ENCODE data around the gene IL2RA. TPM values are rescaled to one million over a fixed set of nuclear protein-coding genes. Genes with fewer than 3 reads are reported as not detected.
"Not testable (repeated sequence)": the region's sequence is repeated elsewhere in the genome, so short reads cannot be mapped to it uniquely, and the experiment has no call there.

The IL2RA gene
- total RNA-seq, 1 experiment from 2014 or later, result not detected

DNA sequence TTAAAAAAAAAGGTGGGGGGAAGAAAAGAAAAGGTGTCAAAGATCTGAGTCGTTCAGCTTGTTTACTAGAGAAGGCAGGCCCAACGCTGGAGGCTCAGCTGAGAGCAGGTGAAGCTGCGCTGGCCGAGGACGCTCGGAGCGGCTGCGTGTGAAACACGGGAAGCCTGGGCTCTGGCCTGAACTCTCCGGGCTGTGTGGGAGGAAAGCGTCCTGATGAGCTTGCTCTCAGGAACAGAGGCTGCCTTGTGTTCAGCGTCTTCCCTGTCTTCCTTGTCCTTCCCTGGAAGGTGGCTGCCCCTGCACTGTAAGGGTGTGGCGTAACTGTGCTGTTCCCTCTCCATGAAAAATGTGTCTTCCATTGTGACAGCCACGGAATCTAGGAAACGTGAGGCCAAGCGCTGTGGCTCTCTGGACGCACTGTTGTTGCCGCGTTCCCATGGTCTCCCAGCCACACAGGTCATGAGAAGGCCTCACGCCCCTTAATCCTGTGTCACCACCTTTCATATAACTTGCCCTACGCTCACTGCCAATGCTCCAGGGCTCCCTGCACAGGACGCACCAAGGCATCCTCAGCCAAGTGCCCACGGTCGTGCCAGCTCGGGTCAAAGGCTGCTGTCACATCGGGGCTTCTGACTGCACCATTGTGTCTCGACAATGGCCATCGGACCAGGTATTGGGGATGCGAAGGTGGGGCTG is 100.6 kb downstream of the IL2RA start:
- Histone ChIP-seq H3T11ph (ENCODE audit: low read length) (no peak overlapping the region), H2BK12ac (ENCODE audit: insufficient read length, low read depth, low read length) (no peak overlapping the region), H4K8ac (replicated peaks; ENCODE audit: insufficient read length, low read depth, low read length) (no peak overlapping the region), H3K9me3 (ENCODE audit: control insufficient read depth, low read depth, low read length) (no peaks in the 10 kb centered on the region), H3K14ac (ENCODE audit: insufficient read depth, low read length) (no peak overlapping the region), H4K5ac (ENCODE audit: insufficient read length, low read depth, low read length) (no peak overlapping the region), H3K4me1 (ENCODE audit: insufficient read depth, low read length) (no peaks in the 10 kb centered on the region; the same call in 1 of the 2 replicates), H2BK5ac (ENCODE audit: insufficient read length, low read length) (no peak overlapping the region), H3K27ac (ENCODE audit: insufficient read length, low read depth, low read length) (no peak overlapping the region), H3K23me2 (ENCODE audit: insufficient read length, low read depth, low read length, poor library complexity, severe bottlenecking) (no peaks in the 10 kb centered on the region), H3K79me2 (ENCODE audit: insufficient read depth, low read length) (no peaks in the 10 kb centered on the region), H3K4me2 (ENCODE audit: insufficient read depth, insufficient read length, low read length) (no peak overlapping the region), H3K18ac (ENCODE audit: insufficient read length, low read depth, low read length) (no peak overlapping the region), H3K27me3 (ENCODE audit: insufficient read depth, low read length) (no peaks in the 10 kb centered on the region), H2AK5ac (ENCODE audit: insufficient read length, low read length) (no peak overlapping the region), H2BK120ac (ENCODE audit: low read depth, low read length, poor library complexity, severe bottlenecking) (no peak overlapping the region), H3K4ac (ENCODE audit: low read depth, low read length) (no peak overlapping the region), H4K91ac (ENCODE audit: insufficient read length, low read depth, low read length) (no peak overlapping the region), H3K9ac (ENCODE audit: extremely low read depth, insufficient read length, low read length) (no peak overlapping the region), H3K23ac (ENCODE audit: insufficient read length, low read depth, low read length) (no peak overlapping the region), H2BK20ac (ENCODE audit: low read depth, low read length, poor library complexity, severe bottlenecking) (no peak overlapping the region), H3K56ac (ENCODE audit: insufficient read length, low read depth, low read length) (no peak overlapping the region), H3K79me1 (ENCODE audit: insufficient read depth, low read depth, low read length, poor library complexity, severe bottlenecking) (no peaks in the 10 kb centered on the region), H4K20me1 (ENCODE audit: control insufficient read depth, insufficient read depth, insufficient read length) (no peaks in the 10 kb centered on the region), H2BK15ac (ENCODE audit: low read depth, low read length) (no peak overlapping the region), H2AFZ (ENCODE audit: low read length) (no peak overlapping the region)
- H3K9me3 Mint-ChIP-seq, result no peaks in the 10 kb centered on the region
- peak overlapping the region in 1 of 3 experiments; percentile 70; a peak in 1 of 7 replicates for H3K27ac Mint-ChIP-seq
- no peaks in the 10 kb centered on the region for H3K36me3 Mint-ChIP-seq (ENCODE audit: insufficient read depth in 1 of 3, low read depth in 3 of 3)
- WGBS (ENCODE audit: extremely low coverage, insufficient read length, low lambda C conversion rate), result no CpG with 5 or more reads among the region's 29 CpGs
- H3K27me3 Mint-ChIP-seq (ENCODE audit: low read depth), result no peaks in the 10 kb centered on the region; the same call in 1 of the 2 replicates
- TF ChIP-seq CTCF (conservative IDR thresholded peaks at IDR 0.05), result no peak
- H3K4me3 Mint-ChIP-seq, result no peak overlapping the region
- peak; percentile 19 for DNase-seq
- peaks cover 3 to 5% of the 10 kb centered on the region in 2 experiments; a peak in 2 of 4 replicates for H3K4me1 Mint-ChIP-seq

GRCh38 chr10:5960973-5961275 is 101.2 kb downstream of the IL2RA start:
- H3T11ph ChIP-seq (ENCODE audit: low read length); H2BK5ac ChIP-seq (ENCODE audit: insufficient read length, low read length); H3K9me3 ChIP-seq (ENCODE audit: control insufficient read depth, low read depth, low read length); H2BK120ac ChIP-seq (ENCODE audit: low read depth, low read length, poor library complexity, severe bottlenecking); H2AFZ ChIP-seq (ENCODE audit: low read length); H4K91ac ChIP-seq (ENCODE audit: insufficient read length, low read depth, low read length); H3K27me3 Mint-ChIP-seq (ENCODE audit: low read depth); H3K4me1 Mint-ChIP-seq; H3K9ac ChIP-seq (ENCODE audit: extremely low read depth, insufficient read length, low read length); H3K27ac ChIP-seq (ENCODE audit: insufficient read length, low read depth, low read length); H2AK5ac ChIP-seq (ENCODE audit: insufficient read length, low read length); H3K4me3 Mint-ChIP-seq; H2BK20ac ChIP-seq (ENCODE audit: low read depth, low read length, poor library complexity, severe bottlenecking); H3K79me1 ChIP-seq (ENCODE audit: insufficient read depth, low read depth, low read length, poor library complexity, severe bottlenecking); H3K14ac ChIP-seq (ENCODE audit: insufficient read depth, low read length); DNase-seq; H3K56ac ChIP-seq (ENCODE audit: insufficient read length, low read depth, low read length); H3K4me2 ChIP-seq (ENCODE audit: insufficient read depth, insufficient read length, low read length); H3K18ac ChIP-seq (ENCODE audit: insufficient read length, low read depth, low read length); H4K8ac ChIP-seq (replicated peaks; ENCODE audit: insufficient read length, low read depth, low read length); H4K5ac ChIP-seq (ENCODE audit: insufficient read length, low read depth, low read length); H3K9me3 Mint-ChIP-seq; H4K20me1 ChIP-seq (ENCODE audit: control insufficient read depth, insufficient read depth, insufficient read length); H3K79me2 ChIP-seq (ENCODE audit: insufficient read depth, low read length); H3K4ac ChIP-seq (ENCODE audit: low read depth, low read length); H3K27me3 ChIP-seq (ENCODE audit: insufficient read depth, low read length); H3K36me3 Mint-ChIP-seq (ENCODE audit: insufficient read depth in 1 of 3, low read depth in 3 of 3); H3K4me1 ChIP-seq (ENCODE audit: insufficient read depth, low read length); H2BK12ac ChIP-seq (ENCODE audit: insufficient read length, low read depth, low read length); H2BK15ac ChIP-seq (ENCODE audit: low read depth, low read length); H3K27ac Mint-ChIP-seq; H3K23ac ChIP-seq (ENCODE audit: insufficient read length, low read depth, low read length); H3K23me2 ChIP-seq (ENCODE audit: insufficient read length, low read depth, low read length, poor library complexity, severe bottlenecking): not testable (repeated sequence)
- no CpG with 5 or more reads among the region's 10 CpGs for WGBS (ENCODE audit: extremely low coverage, insufficient read length, low lambda C conversion rate)

All from H9 (cell line).